GM04504 (cell line): ENCODE results near the gene VAV2.

ENCODE experiments used
- DNase-seq: peaks from one replicate; pipeline ENCODE4 v3.0.0-alpha.2; 2012; ENCODE audit warnings: low read depth

Gene VAV2

GRCh38 chr9:133849110-133849670 is 142.9 kb downstream of the VAV2 start:
- DNase-seq: no peak

- no peak for DNase-seq
Measured at GRCh38 chr9:133848471-133849109, 143.5 kb downstream of the VAV2 start.

GRCh38 chr9:133846483-133847090 is 145.5 kb downstream of the VAV2 start:
- DNase-seq: no peak

GRCh38 chr9:133845440-133845839 is 146.7 kb downstream of the VAV2 start:
- no peak for DNase-seq

- DNase-seq: no peak
Measured at GRCh38 chr9:133844881-133845410, 147.2 kb downstream of the VAV2 start.

GRCh38 chr9:133844398-133844784 is 147.7 kb downstream of the VAV2 start:
- DNase-seq: no peak

GRCh38 chr9:133843751-133844397 is 148.2 kb downstream of the VAV2 start:
- DNase-seq: no peak

GRCh38 chr9:133843250-133843649 is 148.9 kb downstream of the VAV2 start:
- DNase-seq: no peak

- DNase-seq: no peak
Measured at GRCh38 chr9:133842721-133843227, 149.3 kb downstream of the VAV2 start.

GRCh38 chr9:133842174-133842573 is 149.9 kb downstream of the VAV2 start:
- DNase-seq: no peak

GRCh38 chr9:133841167-133841812 is 150.8 kb downstream of the VAV2 start:
- DNase-seq: no peak

- DNase-seq: no peak
Measured at GRCh38 chr9:133839822-133840329, 152.2 kb downstream of the VAV2 start.

GRCh38 chr9:133838859-133839507 is 153.1 kb downstream of the VAV2 start:
- no peak for DNase-seq

- no peak for DNase-seq
Measured at GRCh38 chr9:133837627-133838597, 154.2 kb downstream of the VAV2 start.

- no peak for DNase-seq
Measured at GRCh38 chr9:133836818-133837217, 155.3 kb downstream of the VAV2 start.

GRCh38 chr9:133836001-133836758 is 155.9 kb downstream of the VAV2 start:
- DNase-seq: no peak

- DNase-seq: no peak
Measured at GRCh38 chr9:133835262-133835901, 156.7 kb downstream of the VAV2 start.

- no peak for DNase-seq
Measured at GRCh38 chr9:133834080-133834976, 157.8 kb downstream of the VAV2 start.
